ENCODE data around the gene STOM. TPM values are rescaled to one million over a fixed set of nuclear protein-coding genes. Genes with fewer than 3 reads are reported as not detected.

The STOM gene
- total RNA-seq, 2 donors from 2014 or later = 26.6 to 35.6 TPM

DNA sequence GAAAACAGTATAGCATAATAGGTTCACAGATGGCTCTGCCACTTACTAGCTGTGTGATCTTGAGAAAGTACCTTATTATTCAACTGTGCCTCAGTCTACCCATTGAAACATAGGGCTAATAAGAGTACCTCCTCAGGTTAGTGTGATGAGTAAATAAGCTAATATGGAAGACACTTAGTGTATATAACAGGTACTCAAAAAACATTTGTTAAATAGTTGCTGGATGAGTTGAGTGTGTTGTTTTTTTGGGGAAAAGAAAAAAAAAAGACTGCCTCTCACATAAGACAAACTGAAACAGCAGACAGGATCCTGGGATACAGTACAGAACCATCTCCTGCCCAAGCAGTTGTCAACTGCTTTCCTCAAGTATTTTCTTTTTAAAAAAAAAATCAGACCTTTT, 5.2 kb downstream of the STOM start:
- peaks cover 38% of the 10 kb centered on the region for H3K4me1 Mint-ChIP-seq

DNA sequence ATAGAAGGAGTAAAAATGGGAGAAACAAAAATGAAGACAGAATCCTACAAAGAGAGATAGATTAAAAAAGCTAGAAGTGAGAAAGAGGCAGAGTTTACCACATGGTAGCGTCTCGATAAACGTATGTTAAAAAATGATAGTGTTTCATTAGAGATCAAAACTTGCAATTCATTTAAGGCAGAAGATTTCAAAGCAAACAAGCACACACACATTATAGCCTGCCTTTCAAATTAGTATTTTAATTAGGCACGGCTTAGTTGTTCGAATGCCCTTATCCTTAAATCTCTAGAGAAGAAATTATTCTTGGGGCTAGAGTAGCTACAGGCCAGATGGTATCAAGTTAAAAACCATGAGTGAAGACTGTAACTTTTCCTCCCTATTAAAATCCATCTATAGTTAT, 6.0 kb downstream of the STOM start:
- Histone ChIP-seq H3K9ac (ENCODE audit: extremely low read depth, low read length, poor library complexity, severe bottlenecking) (no peak overlapping the region), H3K9me3 (ENCODE audit: control insufficient read depth, low read length) (no peaks in the 10 kb centered on the region), H3K27ac (ENCODE audit: low read depth, low read length) (no peak overlapping the region), H3K4me1 (ENCODE audit: control insufficient read depth, insufficient read depth, low read length) (peaks cover 8% of the 10 kb centered on the region), H3K36me3 (ENCODE audit: control insufficient read depth, insufficient read depth, low read length) (no peaks in the 10 kb centered on the region), H3K4me3 (ENCODE audit: low read length) (no peak overlapping the region), H3K27me3 (ENCODE audit: control insufficient read depth, insufficient read depth, low read length, poor library complexity, severe bottlenecking) (peaks cover 5% of the 10 kb centered on the region)
- 88 to 100% methylated on average over 3 to 5 of the region's 5 CpGs for WGBS, 2 experiments (ENCODE audit: insufficient coverage in 1 of 2, insufficient read length in 1 of 2)
- TF ChIP-seq, protein P1, sequence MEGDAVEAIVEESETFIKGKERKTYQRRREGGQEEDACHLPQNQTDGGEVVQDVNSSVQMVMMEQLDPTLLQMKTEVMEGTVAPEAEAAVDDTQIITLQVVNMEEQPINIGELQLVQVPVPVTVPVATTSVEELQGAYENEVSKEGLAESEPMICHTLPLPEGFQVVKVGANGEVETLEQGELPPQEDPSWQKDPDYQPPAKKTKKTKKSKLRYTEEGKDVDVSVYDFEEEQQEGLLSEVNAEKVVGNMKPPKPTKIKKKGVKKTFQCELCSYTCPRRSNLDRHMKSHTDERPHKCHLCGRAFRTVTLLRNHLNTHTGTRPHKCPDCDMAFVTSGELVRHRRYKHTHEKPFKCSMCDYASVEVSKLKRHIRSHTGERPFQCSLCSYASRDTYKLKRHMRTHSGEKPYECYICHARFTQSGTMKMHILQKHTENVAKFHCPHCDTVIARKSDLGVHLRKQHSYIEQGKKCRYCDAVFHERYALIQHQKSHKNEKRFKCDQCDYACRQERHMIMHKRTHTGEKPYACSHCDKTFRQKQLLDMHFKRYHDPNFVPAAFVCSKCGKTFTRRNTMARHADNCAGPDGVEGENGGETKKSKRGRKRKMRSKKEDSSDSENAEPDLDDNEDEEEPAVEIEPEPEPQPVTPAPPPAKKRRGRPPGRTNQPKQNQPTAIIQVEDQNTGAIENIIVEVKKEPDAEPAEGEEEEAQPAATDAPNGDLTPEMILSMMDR (conservative IDR thresholded peaks at IDR 0.05) = no peak
- H3K27me3 Mint-ChIP-seq (ENCODE audit: insufficient read depth) = peaks cover 5% of the 10 kb centered on the region
- H3K4me3 Mint-ChIP-seq = no peak overlapping the region
- H3K4me1 Mint-ChIP-seq = peaks cover 38% of the 10 kb centered on the region
- H3K9me3 Mint-ChIP-seq = no peaks in the 10 kb centered on the region
- H3K27ac Mint-ChIP-seq = no peak overlapping the region
- no peaks in the 10 kb centered on the region for H3K36me3 Mint-ChIP-seq (ENCODE audit: low read depth)
- no peak for DNase-seq

More for the DNA sequence above, 5.2 kb downstream of the STOM start:
- H3K27ac Mint-ChIP-seq = no peak overlapping the region
- no peaks in the 10 kb centered on the region for H3K36me3 Mint-ChIP-seq (ENCODE audit: low read depth)
- TF ChIP-seq, protein P1 (conservative IDR thresholded peaks at IDR 0.05) = no peak
- Histone ChIP-seq H3K4me3 (ENCODE audit: low read length) (no peak overlapping the region), H3K27ac (ENCODE audit: low read depth, low read length) (no peak overlapping the region), H3K4me1 (ENCODE audit: control insufficient read depth, insufficient read depth, low read length) (peaks cover 8% of the 10 kb centered on the region), H3K36me3 (ENCODE audit: control insufficient read depth, insufficient read depth, low read length) (no peaks in the 10 kb centered on the region), H3K9me3 (ENCODE audit: control insufficient read depth, low read length) (no peaks in the 10 kb centered on the region), H3K9ac (ENCODE audit: extremely low read depth, low read length, poor library complexity, severe bottlenecking) (no peak overlapping the region), H3K27me3 (ENCODE audit: control insufficient read depth, insufficient read depth, low read length, poor library complexity, severe bottlenecking) (peaks cover 13% of the 10 kb centered on the region)
- no peak overlapping the region for H3K4me3 Mint-ChIP-seq
- no peaks in the 10 kb centered on the region for H3K9me3 Mint-ChIP-seq
- DNase-seq = no peak
- H3K27me3 Mint-ChIP-seq (ENCODE audit: insufficient read depth) = peaks cover 12% of the 10 kb centered on the region

DNA sequence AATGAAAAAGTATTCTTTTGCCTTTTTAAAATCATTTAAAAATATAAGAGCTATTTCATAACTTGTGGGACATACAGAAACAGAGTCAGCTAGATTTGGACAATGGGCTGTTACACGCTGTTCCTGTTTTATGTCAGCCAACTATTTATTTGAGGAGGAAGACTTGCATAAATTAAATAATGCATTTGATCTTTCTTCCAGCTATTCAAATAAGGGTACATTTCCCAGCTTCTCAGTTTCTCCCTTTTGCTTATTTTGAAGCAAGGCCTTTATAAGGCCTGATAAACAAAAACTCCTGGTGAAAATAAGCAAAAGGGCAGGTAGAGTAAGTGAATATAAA, 6.5 kb downstream of the STOM start:
- H3K36me3 ChIP-seq (ENCODE audit: control insufficient read depth, insufficient read depth, low read length) = no peaks in the 10 kb centered on the region
- Mint-ChIP-seq H3K4me3 (no peak overlapping the region), H3K9me3 (no peaks in the 10 kb centered on the region), H3K27ac (no peak overlapping the region), H3K4me1 (peaks cover 36% of the 10 kb centered on the region), H3K27me3 (ENCODE audit: insufficient read depth) (peaks cover under 1% of the 10 kb centered on the region), H3K36me3 (ENCODE audit: low read depth) (no peaks in the 10 kb centered on the region)
- H3K9ac ChIP-seq (ENCODE audit: extremely low read depth, low read length, poor library complexity, severe bottlenecking) = no peak overlapping the region
- H3K9me3 ChIP-seq (ENCODE audit: control insufficient read depth, low read length) = no peaks in the 10 kb centered on the region
- peaks cover 8% of the 10 kb centered on the region for H3K4me1 ChIP-seq (ENCODE audit: control insufficient read depth, insufficient read depth, low read length)
- TF ChIP-seq, protein P1 (conservative IDR thresholded peaks at IDR 0.05) = no peak
- H3K27ac ChIP-seq (ENCODE audit: low read depth, low read length) = no peak overlapping the region
- 96% methylated on average over 1 of the region's 1 CpG; no CpG with 5 or more reads in 1 of the 2 experiments for WGBS, 2 experiments (ENCODE audit: insufficient coverage in 1 of 2, insufficient read length in 1 of 2)
- no peaks in the 10 kb centered on the region for H3K27me3 ChIP-seq (ENCODE audit: control insufficient read depth, insufficient read depth, low read length, poor library complexity, severe bottlenecking)
- H3K4me3 ChIP-seq (ENCODE audit: low read length) = no peak overlapping the region
- DNase-seq = no peak

Data from endodermal cell (in vitro differentiated cells).